GM21381 (cell line): ENCODE measurements around the gene THADA.

Source experiments
- ATAC-seq: cut with Tn5 transposase; IDR thresholded peaks from one replicate; pipeline ENCODE4 v1.9.1; 2021; ENCODE audit warnings: mild to moderate bottlenecking, moderate library complexity; ENCODE audit not compliant: unreplicated experiment

Gene THADA

GRCh38 chr2:43509886-43510285 is 86.0 kb downstream of the THADA start:
- no peak for ATAC-seq

DNA sequence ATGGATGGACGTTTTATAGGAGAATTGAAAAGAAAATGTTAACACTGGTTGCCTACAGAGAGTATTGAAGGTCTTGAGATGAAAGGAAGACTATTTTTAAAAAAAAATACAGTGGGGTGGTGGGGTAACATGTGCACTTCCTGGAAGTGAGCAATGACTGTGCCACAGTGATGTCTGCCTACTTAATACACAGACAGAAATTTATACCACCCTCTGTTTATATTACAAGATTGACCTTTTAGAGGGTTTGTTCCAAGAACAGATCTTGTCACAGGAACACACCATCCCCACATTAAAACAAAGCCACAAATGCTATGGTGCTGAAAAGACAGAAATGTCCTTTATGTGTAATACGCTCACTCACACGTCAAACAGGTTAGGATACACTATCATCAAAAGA is 87.6 kb downstream of the THADA start:
- ATAC-seq = no peak

DNA sequence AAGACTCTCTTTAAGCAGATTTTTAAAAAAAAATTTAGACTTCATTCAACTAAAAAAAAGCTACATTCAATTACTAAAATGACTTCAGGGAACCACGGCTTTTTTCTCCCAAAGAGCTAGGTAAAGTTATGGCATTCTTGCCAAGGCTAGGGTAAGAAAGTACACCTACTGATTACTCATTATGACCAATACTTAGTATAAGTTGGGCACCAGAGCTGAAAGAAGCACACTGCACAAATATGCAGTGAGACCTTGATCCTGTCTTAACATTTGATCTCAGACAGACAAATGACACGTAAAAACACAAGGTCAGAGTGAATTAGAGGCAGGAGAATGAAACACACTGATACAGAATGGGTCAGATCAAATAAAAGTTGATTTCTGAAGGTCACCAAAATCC is 88.7 kb downstream of the THADA start:
- ATAC-seq = no peak

- ATAC-seq = no peak
Observed at GRCh38 chr2:43495727-43496126, 100.1 kb downstream of the THADA start.

GRCh38 chr2:43493954-43494353 is 101.9 kb downstream of the THADA start:
- ATAC-seq = no peak

DNA sequence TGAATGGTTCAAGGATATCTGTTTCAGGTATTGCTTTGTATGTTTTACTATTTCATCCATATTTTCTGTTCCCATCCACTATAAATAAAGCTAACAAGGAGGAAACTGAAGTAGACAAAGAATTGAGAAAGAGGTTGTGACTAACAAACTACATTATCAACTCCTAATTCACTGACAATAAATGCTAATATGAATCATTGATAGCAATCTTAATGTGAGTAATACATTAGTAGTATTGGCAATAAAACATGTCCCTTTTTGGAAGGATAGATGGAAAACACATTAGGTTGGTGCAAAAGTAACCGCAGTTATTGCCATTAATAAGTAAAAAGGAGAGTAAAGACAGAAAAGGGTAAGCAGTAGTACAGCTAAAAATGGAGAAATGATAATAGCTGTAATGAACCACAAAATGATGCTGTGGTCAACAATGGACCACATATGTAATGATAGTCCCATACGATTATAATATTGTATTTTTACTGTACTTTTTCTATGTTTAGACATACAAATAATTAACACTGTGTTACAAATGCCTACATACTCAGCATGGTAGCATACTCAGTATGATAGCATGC is 104.7 kb downstream of the THADA start:
- ATAC-seq = no peak

- ATAC-seq = no peak
Observed at GRCh38 chr2:43490252-43490786, 105.5 kb downstream of the THADA start.

DNA sequence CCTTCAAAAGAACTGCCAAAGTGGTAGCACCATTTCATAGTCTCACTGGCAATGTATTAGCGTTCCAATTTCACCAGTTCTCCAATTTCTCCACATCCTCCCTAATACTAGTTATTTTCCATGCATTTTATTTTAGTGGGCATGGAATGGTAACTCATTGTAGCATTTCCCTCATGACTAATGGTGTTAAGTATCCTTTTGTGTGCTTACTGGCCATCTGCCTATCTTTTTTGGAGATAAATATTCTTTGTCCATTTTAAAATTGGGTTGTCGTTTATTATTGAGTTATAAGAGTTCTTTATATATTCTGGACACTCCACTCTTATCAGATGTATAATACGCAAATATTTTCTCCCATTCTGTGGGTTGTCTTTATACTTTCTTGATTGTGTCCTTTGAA is 107.1 kb downstream of the THADA start:
- ATAC-seq = no peak

GRCh38 chr2:43486603-43487002 is 109.2 kb downstream of the THADA start:
- no peak for ATAC-seq

- no peak for ATAC-seq
Observed at GRCh38 chr2:43484323-43484930, 111.4 kb downstream of the THADA start.

DNA sequence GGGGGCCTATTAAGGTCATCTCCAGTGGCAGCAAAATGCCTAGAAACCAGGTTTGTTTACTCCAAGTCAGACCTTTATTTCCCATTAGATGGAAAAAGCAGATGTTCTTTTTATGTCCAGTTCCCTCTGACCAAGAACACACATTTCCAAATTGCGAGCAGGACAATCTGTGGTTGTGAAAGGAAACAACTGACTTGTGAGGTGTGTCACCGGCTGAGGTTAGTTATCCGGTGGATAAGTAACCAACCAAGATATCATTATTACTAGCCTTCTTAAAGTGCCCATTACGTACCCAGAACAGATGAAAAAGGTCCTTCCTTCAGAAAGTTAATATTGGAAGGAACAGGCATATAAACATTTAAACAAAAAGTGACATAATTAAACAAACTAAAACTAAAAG is 112.9 kb downstream of the THADA start:
- ATAC-seq = peak; percentile 75

DNA sequence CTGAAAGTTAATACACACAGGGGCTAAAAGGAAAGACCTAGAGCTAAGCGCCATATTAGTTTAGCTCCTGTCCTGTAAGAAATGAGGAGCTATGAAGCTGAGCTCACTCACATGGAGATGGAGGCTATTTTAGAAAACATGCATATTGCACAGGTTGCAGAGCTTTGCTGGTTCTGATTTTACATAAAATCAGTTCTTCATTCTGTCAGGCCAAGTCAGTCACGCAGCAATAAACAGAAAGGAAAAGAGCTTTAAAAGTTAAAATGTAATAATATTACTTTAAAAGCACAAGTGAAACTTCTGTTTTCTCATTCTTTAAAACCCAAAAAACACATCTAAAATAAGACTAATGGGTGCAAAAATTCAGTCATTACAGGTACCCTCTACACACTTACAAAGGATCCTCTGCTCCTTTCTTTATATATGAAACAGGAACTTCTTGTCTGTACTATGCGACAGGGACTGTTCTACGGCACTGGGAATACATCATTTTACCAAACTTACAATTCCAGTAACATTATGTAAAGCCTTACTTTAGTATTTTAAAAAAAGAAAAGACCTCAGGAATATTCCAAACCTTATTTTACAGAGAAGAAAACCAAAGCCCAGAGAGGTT is 113.8 kb downstream of the THADA start:
- ATAC-seq = no peak

DNA sequence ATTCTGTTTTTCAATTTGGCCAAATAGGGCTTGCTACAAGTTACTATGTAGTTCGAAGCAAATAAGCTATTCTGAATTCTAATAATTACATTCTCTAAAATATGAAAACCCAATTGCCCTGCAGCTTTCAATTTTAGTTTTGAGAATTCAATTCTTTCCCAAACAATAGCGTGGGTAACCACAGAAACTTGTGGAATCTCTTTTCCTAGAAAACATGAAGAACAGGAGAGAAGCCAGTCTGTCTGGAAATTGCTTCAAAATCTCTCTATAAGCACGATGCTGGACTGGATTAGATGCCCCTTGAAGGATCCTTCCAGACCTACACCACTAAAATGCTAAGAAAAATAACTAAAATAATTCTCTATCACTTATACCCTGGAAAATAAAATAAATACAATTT is 115.0 kb downstream of the THADA start:
- ATAC-seq = no peak

GRCh38 chr2:43478412-43479086 is 117.3 kb downstream of the THADA start:
- ATAC-seq = no peak

DNA sequence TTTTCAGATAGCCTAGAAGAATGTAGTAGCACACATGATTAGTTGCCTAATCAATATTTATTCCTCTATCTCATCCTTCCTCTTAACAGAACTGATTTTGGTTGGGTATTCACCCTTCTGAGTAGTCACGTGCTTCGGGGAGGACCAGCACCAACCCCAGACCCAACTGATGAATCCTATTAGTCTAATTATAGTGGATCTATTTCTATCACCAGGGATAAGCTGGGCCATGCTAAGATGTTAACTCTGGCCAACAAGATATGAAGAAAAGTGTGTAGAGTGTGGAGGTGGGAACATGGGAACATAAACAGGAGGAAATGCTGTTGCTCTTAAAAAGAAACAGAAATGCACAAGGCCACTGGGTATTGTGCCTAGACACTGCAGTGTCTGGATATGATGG is 119.9 kb downstream of the THADA start:
- no peak for ATAC-seq

DNA sequence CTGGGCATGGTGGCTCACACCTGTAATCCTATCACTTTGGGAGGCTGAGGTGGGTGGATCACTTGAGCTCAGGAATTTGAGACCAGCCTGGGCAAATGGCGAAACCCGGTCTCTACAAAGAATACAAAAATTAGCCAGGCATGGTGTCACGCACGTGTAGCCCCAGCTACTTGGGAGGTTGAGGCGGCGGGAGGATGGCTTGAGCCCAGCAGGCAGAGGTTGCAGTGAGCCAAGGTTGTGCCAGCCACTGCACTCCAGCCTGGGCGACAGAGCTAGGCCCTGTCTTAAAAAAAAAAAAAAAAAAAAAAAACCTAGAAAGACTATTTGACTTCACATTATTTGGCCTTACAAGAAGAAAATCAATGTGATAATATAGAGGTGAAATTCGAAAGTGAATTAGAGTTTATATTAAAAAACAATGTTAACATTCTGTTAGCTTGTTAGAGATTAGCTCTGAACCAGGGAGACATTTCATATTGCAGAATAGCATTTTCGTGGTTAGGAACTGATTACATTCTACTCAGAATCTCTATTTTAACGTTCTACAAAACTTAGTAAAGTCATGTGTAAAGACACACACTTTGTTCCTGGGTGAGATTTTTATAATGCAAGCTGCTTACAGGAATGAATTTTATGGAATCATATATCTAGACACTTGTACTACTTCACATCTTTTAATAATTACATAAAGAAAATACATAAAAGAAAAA is 120.5 kb downstream of the THADA start:
- no peak for ATAC-seq

DNA sequence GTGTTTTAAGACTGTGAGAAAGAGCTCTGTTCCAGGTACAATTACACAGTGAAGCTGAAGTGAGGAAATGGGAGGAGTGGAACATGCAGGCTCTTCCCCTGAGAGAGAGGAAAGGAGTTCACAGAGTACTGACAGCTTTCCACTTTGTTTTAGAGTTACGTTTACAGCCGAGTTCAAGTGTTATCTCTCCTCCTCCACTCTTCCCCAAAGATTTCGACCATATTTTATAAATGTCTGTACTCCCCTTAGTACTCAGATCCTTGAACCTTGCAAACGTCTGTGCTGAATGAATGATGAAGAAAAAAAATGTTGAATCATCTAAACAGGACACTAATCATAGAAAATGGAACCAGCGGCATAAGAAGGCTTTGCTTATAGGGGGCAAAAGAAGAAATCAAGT is 121.6 kb downstream of the THADA start:
- no peak for ATAC-seq

DNA sequence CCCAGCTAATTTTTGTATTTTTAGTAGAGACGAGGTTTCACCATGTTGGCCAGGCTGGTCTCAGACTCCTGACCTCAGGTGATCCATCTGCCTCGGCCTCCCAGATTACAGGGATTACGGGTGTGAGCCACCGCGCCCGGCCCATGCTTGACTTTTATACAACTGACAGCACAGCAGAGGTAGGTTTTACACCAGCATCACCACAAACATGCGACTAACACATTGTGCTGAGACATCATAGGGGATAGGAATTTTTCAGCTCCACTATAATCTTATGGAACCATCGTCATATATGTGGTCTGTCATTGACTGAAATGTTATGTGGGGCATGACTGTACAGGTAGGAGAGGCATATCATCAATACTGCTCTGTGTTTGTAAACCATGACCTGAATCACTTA is 122.1 kb downstream of the THADA start:
- ATAC-seq = no peak

- no peak for ATAC-seq
Observed at GRCh38 chr2:43472527-43473194, 123.2 kb downstream of the THADA start.

DNA sequence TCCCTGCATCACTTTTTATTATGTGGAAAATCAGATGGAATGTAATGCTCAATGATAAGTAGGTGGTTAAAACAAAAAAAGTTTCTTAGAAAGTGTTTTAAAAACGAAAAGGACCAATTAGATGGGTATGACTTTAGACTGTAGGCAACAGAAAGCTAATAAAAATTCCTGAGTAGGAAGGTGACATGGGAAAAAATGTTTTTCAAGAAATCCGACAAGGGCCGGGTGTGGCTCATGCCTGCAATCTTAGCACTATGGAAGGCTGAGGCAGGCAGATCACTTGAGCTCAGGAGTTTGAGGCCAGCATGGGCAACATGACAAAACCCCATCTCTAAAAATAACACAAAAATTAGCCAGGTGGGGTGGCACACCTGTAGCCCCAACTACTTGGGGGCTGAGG is 126.1 kb downstream of the THADA start:
- ATAC-seq = no peak

DNA sequence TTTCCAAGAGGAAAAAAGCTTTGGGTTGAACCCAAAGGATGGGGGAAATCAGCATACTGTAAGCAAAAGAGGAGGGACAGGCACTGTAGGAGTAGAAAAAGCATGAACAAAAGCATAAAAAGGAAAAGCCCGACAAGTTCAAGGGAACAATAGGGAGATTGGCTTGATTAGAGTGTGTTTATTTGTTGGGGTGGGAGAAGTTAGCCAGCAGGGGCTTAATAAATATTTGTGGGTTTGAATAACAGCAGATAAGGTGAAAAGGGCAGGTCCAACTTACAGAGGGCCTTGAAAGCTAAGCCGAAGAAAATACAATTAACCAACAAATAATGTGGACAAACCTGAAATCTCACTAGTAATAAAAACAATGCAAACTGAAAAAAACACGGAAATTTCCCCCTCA is 126.7 kb downstream of the THADA start:
- no peak for ATAC-seq
